NCI-H82 (cell line): ENCODE data around the gene FEV.

Source experiments
- DNase-seq: peaks from one replicate; lab custom pipeline; 2025; lab: John Stamatoyannopoulos, UW

Gene FEV

GRCh38 chr2:218975060-218975777 is 9.8 kb downstream of the FEV start:
- DNase-seq = no peak

GRCh38 chr2:218970894-218971293 is 14.1 kb downstream of the FEV start:
- DNase-seq = no peak

- DNase-seq = peak; percentile 87
Observed at GRCh38 chr2:218964041-218964771, 20.8 kb downstream of the FEV start.

- peak; percentile 98 for DNase-seq
Observed at GRCh38 chr2:218963601-218964000, 21.4 kb downstream of the FEV start.

- DNase-seq = peak; percentile 99
Observed at GRCh38 chr2:218962859-218963492, 22.0 kb downstream of the FEV start.

GRCh38 chr2:218961651-218962570 is 23.1 kb downstream of the FEV start:
- peak; percentile 87 for DNase-seq

- no peak for DNase-seq
Observed at GRCh38 chr2:218961229-218961628, 23.8 kb downstream of the FEV start.

GRCh38 chr2:218960309-218961165 is 24.4 kb downstream of the FEV start:
- peak; percentile 74 for DNase-seq

- DNase-seq = peak; percentile 66
Observed at GRCh38 chr2:218959761-218960308, 25.1 kb downstream of the FEV start.

- peak; percentile 99 for DNase-seq
Observed at GRCh38 chr2:218959141-218959731, 25.7 kb downstream of the FEV start, which contains the start of gene CDK5R2. Gene CDK5R2, plus strand, starts transcription at chr2:218959666. Its CDS starts 155 bp downstream, at chr2:218959821.

- no peak for DNase-seq
Observed at GRCh38 chr2:218958276-218958675, 26.7 kb downstream of the FEV start.

- DNase-seq = no peak
Observed at GRCh38 chr2:218957671-218958070, 27.3 kb downstream of the FEV start.

GRCh38 chr2:218956039-218956438 is 28.9 kb downstream of the FEV start:
- peak; percentile 17 for DNase-seq

GRCh38 chr2:218954541-218955300 is 30.3 kb downstream of the FEV start:
- peak; percentile 36 for DNase-seq

GRCh38 chr2:218953366-218953954 is 31.5 kb downstream of the FEV start:
- DNase-seq = peak; percentile 15

GRCh38 chr2:218952160-218952559 is 32.8 kb downstream of the FEV start:
- peak; percentile 75 for DNase-seq

GRCh38 chr2:218946621-218947020 is 38.4 kb downstream of the FEV start:
- no peak for DNase-seq

GRCh38 chr2:218944759-218945404 is 40.1 kb downstream of the FEV start:
- DNase-seq = no peak
